Tibial artery (tissue), 4 donors: ENCODE results near the gene NR4A1.

ENCODE experiments used
- DNase-seq, 2 donors: peaks; one replicate each; pipeline ENCODE4 v3.0.0-alpha.2; 2019
- H3K27ac ChIP-seq, 2 donors: fragments of 200-600 bp; sonication (generic) in 1 of 2; 1 replicate in 1 of 2; 2 replicates in 1 of 2; pipeline ENCODE4 v1.5.1; 2018 to 2019; ENCODE audit warnings: mild to moderate bottlenecking in 1 of 2
- H3K27me3 ChIP-seq, 2 donors: fragments of 200-600 bp; sonication (generic) in 1 of 2; one replicate each; pipeline versions ENCODE4 v1.5.1 to v1.6.0; 2016 to 2019
- H3K36me3 ChIP-seq, 3 donors: fragments of 200-600 bp; sonication (generic) in 2 of 3; one replicate each; pipeline ENCODE4 v1.5.1; 2016 to 2019; ENCODE audit warnings: mild to moderate bottlenecking in 2 of 3
- H3K4me1 ChIP-seq, 4 donors: fragments of 200-600 bp; sonication (generic) in 2 of 4; 1 replicate in 3 of 4; 2 replicates in 1 of 4; pipeline ENCODE4 v1.5.1; 2016 to 2019
- H3K4me3 ChIP-seq, 2 donors: fragments of 200-600 bp; sonication (generic) in 1 of 2; 1 replicate in 1 of 2; 2 replicates in 1 of 2; pipeline ENCODE4 v1.5.1; 2018 to 2019; ENCODE audit warnings: mild to moderate bottlenecking in 2 of 2
- H3K9me3 ChIP-seq, 3 donors: fragments of 200-600 bp; sonication (generic) in 1 of 3; one replicate each; pipeline ENCODE4 v1.5.1; 2016 to 2019
- intact Hi-C: fragments of 100-400 bp; cut with DNase I; formaldehyde crosslinking; loops from one replicate; pipeline ENCODE4 v1.15.0; 2023; ENCODE audit warnings: low total_unique reads
- TF ChIP-seq, protein P1 (sequence below), 2 experiments: fragments of 200-600 bp in 1 of 2; fragments of 450-650 bp in 1 of 2; IDR thresholded peaks; one replicate each; pipeline ENCODE4 v1.5.1; 2017 to 2019; ENCODE audit warnings: antibody characterized with exemption in 2 of 2, mild to moderate bottlenecking in 1 of 2, moderate library complexity in 1 of 2

NR4A1 gene

GRCh38 chr12:52069327-52070184 is 18.3 kb downstream of the NR4A1 start, which contains the start of gene ATG101:
Gene ATG101 (plus strand): TSS chr12:52069978. CDS start chr12:52073651, 3,673 bp downstream.
- DNase-seq = peak; percentile 91 to 94
- intact Hi-C loops = no loop called here
- TF ChIP-seq, protein P1, sequence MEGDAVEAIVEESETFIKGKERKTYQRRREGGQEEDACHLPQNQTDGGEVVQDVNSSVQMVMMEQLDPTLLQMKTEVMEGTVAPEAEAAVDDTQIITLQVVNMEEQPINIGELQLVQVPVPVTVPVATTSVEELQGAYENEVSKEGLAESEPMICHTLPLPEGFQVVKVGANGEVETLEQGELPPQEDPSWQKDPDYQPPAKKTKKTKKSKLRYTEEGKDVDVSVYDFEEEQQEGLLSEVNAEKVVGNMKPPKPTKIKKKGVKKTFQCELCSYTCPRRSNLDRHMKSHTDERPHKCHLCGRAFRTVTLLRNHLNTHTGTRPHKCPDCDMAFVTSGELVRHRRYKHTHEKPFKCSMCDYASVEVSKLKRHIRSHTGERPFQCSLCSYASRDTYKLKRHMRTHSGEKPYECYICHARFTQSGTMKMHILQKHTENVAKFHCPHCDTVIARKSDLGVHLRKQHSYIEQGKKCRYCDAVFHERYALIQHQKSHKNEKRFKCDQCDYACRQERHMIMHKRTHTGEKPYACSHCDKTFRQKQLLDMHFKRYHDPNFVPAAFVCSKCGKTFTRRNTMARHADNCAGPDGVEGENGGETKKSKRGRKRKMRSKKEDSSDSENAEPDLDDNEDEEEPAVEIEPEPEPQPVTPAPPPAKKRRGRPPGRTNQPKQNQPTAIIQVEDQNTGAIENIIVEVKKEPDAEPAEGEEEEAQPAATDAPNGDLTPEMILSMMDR (IDR thresholded peaks at IDR 0.05) = peak; percentile 57 to 68
- H3K27me3 ChIP-seq = no peaks in the 10 kb centered on the region
- H3K9me3 ChIP-seq = no peaks in the 10 kb centered on the region
- H3K4me3 ChIP-seq = peak within 1 kb of the TSS; percentile 80 to 89
- peaks cover 3 to 15% (median 8%) of the 10 kb centered on the region in 3 donors for H3K36me3 ChIP-seq
- peaks cover 0 to 32% (median 21%) of the 10 kb centered on the region in 4 donors for H3K4me1 ChIP-seq
- peak within 1 kb of the TSS; percentile 84 to 85 for H3K27ac ChIP-seq

DNA sequence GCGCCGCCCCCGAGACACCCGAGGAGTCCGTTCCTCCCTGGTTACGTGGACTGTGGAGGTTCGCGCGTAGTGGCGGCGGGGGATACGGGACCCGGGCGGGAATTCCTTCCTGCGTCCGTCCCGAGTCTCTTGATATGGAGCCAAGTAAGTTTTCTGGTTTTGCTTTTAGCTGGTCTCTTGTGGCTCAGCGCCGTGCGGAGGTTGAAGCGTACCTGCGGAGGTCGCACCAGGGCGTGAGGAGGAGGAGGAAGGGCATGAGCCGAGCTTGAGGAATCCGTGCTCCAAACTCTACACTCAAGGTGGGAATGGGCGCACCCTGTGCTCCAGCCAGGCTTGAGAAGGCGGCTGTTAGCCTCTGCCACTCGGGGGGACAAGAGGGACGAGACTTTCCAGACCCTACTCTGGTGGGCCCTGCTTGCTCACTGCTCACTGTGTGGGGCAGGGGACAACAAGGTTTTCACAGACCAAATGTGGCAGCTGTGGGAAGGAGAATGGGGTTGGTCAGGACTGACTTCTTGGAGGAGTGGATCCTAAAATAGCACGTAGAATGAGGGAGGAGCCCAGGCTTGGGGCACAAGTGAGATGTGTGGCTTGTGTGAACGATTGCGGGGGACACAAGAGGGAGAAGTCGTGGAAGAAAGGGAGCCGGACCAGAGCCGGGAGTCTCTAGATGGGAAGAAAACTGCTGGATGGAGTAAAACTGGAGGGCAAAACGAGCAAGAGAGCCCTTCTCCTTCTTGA is 19.1 kb downstream of the NR4A1 start:
- Histone ChIP-seq H3K27ac (peak overlapping the region; percentile 84 to 85), H3K36me3 (peaks cover 4 to 23% (median 16%) of the 10 kb centered on the region in 3 donors), H3K9me3 (no peaks in the 10 kb centered on the region), H3K4me1 (peaks cover 0 to 32% (median 21%) of the 10 kb centered on the region in 4 donors), H3K27me3 (no peaks in the 10 kb centered on the region), H3K4me3 (peak overlapping the region; percentile 80 to 89)
- no peak for DNase-seq
- intact Hi-C loops = no loop called here
- TF ChIP-seq, protein P1 (IDR thresholded peaks at IDR 0.05) = no peak

DNA sequence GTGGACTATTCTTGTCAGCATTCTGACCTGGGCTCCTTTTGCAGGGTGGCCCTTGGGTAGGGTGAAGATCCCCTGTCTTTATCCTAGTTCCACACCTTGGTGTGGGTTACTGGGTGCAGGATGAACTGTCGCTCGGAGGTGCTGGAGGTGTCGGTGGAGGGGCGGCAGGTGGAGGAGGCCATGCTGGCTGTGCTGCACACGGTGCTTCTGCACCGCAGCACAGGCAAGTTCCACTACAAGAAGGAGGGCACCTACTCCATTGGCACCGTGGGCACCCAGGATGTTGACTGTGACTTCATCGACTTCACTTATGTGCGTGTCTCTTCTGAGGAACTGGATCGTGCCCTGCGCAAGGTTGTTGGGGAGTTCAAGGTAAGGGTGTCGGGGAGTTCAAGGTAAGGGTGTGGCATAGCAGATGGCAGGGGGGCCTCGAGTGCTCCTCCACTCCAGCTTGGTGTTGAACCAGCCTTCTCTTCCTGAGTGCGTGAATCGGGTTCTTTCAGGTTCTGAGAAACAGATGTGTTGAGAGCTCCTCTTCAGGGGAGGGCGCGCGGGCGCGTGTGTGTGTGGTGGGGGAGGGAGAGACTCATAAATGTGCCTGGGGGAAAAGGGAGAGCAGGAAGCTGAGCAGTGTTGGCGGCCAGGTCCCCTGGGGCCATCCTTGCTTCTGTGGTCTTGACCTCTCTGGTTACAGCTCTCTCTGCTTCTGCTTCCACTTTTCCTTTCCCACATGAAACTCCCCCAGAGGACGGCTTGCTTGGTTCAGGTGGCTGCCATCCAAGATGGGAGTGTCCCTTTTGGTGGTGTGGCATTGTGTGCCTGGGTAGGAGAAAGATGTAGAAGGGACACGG is 22.5 kb downstream of the NR4A1 start:
- intact Hi-C loops = no loop called here
- peaks cover 0 to 32% (median 21%) of the 10 kb centered on the region in 4 donors for H3K4me1 ChIP-seq

DNA sequence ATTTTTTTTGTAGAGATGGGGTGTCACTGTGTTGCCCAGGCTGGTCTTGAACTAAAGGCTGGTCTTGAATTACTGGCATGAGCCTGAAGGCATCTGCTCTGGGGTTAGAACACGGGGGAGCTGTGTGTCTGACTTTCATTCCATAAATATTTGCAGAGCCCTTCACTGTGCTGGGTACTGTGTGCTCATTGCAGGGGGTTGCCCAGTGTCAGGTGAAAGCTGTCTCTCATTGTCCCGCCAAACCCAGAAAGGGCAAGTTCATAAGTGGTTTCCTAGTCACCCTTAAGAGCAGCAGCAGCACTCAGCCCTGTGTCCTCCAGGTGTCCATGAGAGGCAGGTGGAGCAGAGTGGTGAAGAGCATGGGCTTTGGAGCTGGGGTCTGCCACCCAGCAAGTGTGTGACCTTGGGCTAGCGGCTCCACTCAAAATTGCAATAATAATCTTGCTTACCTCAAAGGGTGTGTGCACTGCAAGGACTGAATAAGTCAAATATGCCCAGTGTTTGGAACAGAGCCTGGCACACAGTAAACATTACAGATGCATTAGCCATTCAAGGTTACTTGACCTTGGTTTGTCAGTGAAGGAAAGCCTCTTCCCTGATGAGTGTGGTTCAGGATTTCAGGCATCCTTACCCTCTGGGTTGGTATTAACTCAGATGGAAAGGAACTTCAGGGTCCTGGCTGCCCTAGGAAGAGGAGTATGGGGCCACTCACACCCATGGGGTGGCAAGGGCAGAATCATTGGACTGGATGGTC is 23.9 kb downstream of the NR4A1 start:
- intact Hi-C loops = no loop called here
- H3K27me3 ChIP-seq = no peaks in the 10 kb centered on the region
- peaks cover 13 to 71% (median 46%) of the 10 kb centered on the region in 3 donors for H3K36me3 ChIP-seq
- no peak overlapping the region for H3K27ac ChIP-seq
- no peak overlapping the region for H3K4me3 ChIP-seq
- TF ChIP-seq, protein P1 (IDR thresholded peaks at IDR 0.05) = no peak
- H3K4me1 ChIP-seq = peaks cover 0 to 28% (median 21%) of the 10 kb centered on the region in 4 donors
- H3K9me3 ChIP-seq = no peaks in the 10 kb centered on the region
- DNase-seq = no peak

More for the DNA sequence above, 22.5 kb downstream of the NR4A1 start:
- Histone ChIP-seq H3K4me3 (no peak overlapping the region), H3K36me3 (peaks cover 13 to 57% (median 44%) of the 10 kb centered on the region in 3 donors), H3K27ac (no peak overlapping the region), H3K27me3 (no peaks in the 10 kb centered on the region), H3K9me3 (no peaks in the 10 kb centered on the region)
- DNase-seq = no peak
- TF ChIP-seq, protein P1 (IDR thresholded peaks at IDR 0.05) = no peak
